Smooth muscle cell (in vitro differentiated cells): ENCODE results near the gene OR12D2. TPM values are rescaled to one million over a fixed set of nuclear protein-coding genes. Genes with fewer than 3 reads are reported as not detected.

Experiments
- DNase-seq: peaks from one replicate; lab custom pipeline; 2025; ENCODE audit not compliant: unreplicated experiment; lab: John Stamatoyannopoulos, UW
- H2AFZ ChIP-seq: fragments of 200-600 bp; sonication (generic); 2 replicates; pipeline ENCODE4 v1.6.0; 2016; ENCODE audit warnings: antibody characterized with exemption, low read depth, mild to moderate bottlenecking
- H3F3A ChIP-seq: fragments of 200-600 bp; sonication (generic); 2 replicates; pipeline ENCODE4 v1.6.0; 2017; ENCODE audit warnings: antibody characterized with exemption, low read depth
- H3K27ac ChIP-seq: fragments of 200-600 bp; sonication (generic); 2 replicates; pipeline ENCODE4 v1.5.1; 2016; ENCODE audit warnings: low read depth, mild to moderate bottlenecking
- H3K27me3 ChIP-seq: fragments of 200-600 bp; sonication (generic); 2 replicates; pipeline ENCODE4 v1.6.1; 2016; ENCODE audit warnings: low read depth, mild to moderate bottlenecking
- H3K36me3 ChIP-seq: fragments of 200-600 bp; sonication (generic); 2 replicates; pipeline ENCODE4 v1.5.1; 2016; ENCODE audit warnings: low read depth
- H3K4me1 ChIP-seq: fragments of 200-600 bp; sonication (generic); 2 replicates; pipeline ENCODE4 v1.5.1; 2016; ENCODE audit warnings: low read depth
- H3K4me2 ChIP-seq: fragments of 200-600 bp; sonication (generic); 2 replicates; pipeline ENCODE4 v1.6.0; 2016; ENCODE audit warnings: mild to moderate bottlenecking
- H3K4me3 ChIP-seq: fragments of 200-600 bp; sonication (generic); 2 replicates; pipeline ENCODE4 v1.5.1; 2016; ENCODE audit warnings: mild to moderate bottlenecking
- H3K79me2 ChIP-seq: fragments of 200-600 bp; sonication (generic); 2 replicates; pipeline ENCODE4 v1.6.0; 2016; ENCODE audit warnings: low read depth, mild to moderate bottlenecking
- H3K9ac ChIP-seq: fragments of 200-600 bp; sonication (generic); 2 replicates; pipeline ENCODE4 v1.6.0; 2016; ENCODE audit warnings: low read depth
- H3K9me3 ChIP-seq: fragments of 200-600 bp; sonication (generic); replicated peaks from 2 replicates; pipeline ENCODE4 v1.5.1; 2016; ENCODE audit warnings: low read depth
- H4K20me1 ChIP-seq: fragments of 200-600 bp; sonication (generic); 2 replicates; pipeline ENCODE4 v1.6.0; 2016; ENCODE audit warnings: low read depth
- CTCF ChIP-seq: fragments of 200-600 bp; sonication (generic); IDR thresholded peaks from 2 replicates; pipeline ENCODE4 v1.5.1; 2017; ENCODE audit warnings: borderline replicate concordance, mild to moderate bottlenecking, antibody characterized with exemption; ENCODE audit not compliant: insufficient read depth, poor library complexity, severe bottlenecking
- WGBS: methylation state at CpG from one replicate; pipeline ENCODE4 v1.1.7; 2016; ENCODE audit warnings: low lambda C conversion rate; 5-methylcytosine and 5-hydroxymethylcytosine counted together
- polyA plus RNA-seq: library from polyadenylated mRNA; unstranded; fragments of >200 nt; fragmentation: Nextera tagmentation; extraction: Ambion mirVana; gene quantifications from 2 replicates; pipeline ENCODE4 v1.2.1, GENCODE V29; 2016
- total RNA-seq: library from RNA; depleted of rRNA; stranded (reverse); fragments of >200 nt; gene quantifications from 2 replicates; pipeline ENCODE4 v1.2.3, GENCODE V29; 2014

The OR12D2 gene
- total and polyA plus RNA-seq, 2 experiments from 2014 or later: not detected

- H3K4me2 ChIP-seq: no peak overlapping the region
- no peaks in the 10 kb centered on the region for H3K27me3 ChIP-seq
- no peak for DNase-seq
- no peaks in the 10 kb centered on the region for H3K36me3 ChIP-seq
- no peak overlapping the region for H3K9ac ChIP-seq
- WGBS: 80% methylated on average over 2 of the region's 2 CpGs
- no peak overlapping the region for H3K4me3 ChIP-seq
- H3K9me3 ChIP-seq: no peaks in the 10 kb centered on the region
- no peak overlapping the region for H2AFZ ChIP-seq
- H3K4me1 ChIP-seq: no peaks in the 10 kb centered on the region
- H3F3A ChIP-seq: no peaks in the 10 kb centered on the region
- no peaks in the 10 kb centered on the region for H4K20me1 ChIP-seq
- H3K79me2 ChIP-seq: no peaks in the 10 kb centered on the region
- H3K27ac ChIP-seq: no peak overlapping the region
- no peak for TF ChIP-seq CTCF
Observed at GRCh38 chr6:29399525-29399924, 4.1 kb downstream of the OR12D2 start.

- Histone ChIP-seq H4K20me1 (no peaks in the 10 kb centered on the region), H3K4me2 (no peak overlapping the region), H3K36me3 (no peaks in the 10 kb centered on the region), H3K4me1 (no peaks in the 10 kb centered on the region), H3K4me3 (no peak overlapping the region), H2AFZ (no peak overlapping the region), H3F3A (no peaks in the 10 kb centered on the region), H3K27ac (no peak overlapping the region), H3K27me3 (no peaks in the 10 kb centered on the region), H3K79me2 (no peaks in the 10 kb centered on the region), H3K9me3 (no peaks in the 10 kb centered on the region), H3K9ac (no peak overlapping the region)
- no peak for TF ChIP-seq CTCF
- WGBS: 50% methylated on average over 1 of the region's 1 CpG
- DNase-seq: no peak
Observed at GRCh38 chr6:29403801-29404200, 8.4 kb downstream of the OR12D2 start.

GRCh38 chr6:29414588-29414987 lies 19.2 kb downstream of the OR12D2 start, which contains the start of gene OR12D1:
OR12D1 (plus strand) TSS chr6:29414928.
- Histone ChIP-seq H3K9ac (no peak within 1 kb of the TSS), H3K4me1 (no peaks in the 10 kb centered on the region), H3K27me3 (no peaks in the 10 kb centered on the region), H4K20me1 (no peaks in the 10 kb centered on the region), H3K9me3 (no peaks in the 10 kb centered on the region), H3K4me3 (no peak within 1 kb of the TSS), H3K79me2 (no peaks in the 10 kb centered on the region), H2AFZ (no peak within 1 kb of the TSS), H3K27ac (no peak within 1 kb of the TSS), H3F3A (no peaks in the 10 kb centered on the region), H3K4me2 (no peak within 1 kb of the TSS), H3K36me3 (no peaks in the 10 kb centered on the region)
- no peak for TF ChIP-seq CTCF
- no peak for DNase-seq

- H3K27ac ChIP-seq: peak overlapping the region; percentile 43
- H3K79me2 ChIP-seq: no peaks in the 10 kb centered on the region
- no peaks in the 10 kb centered on the region for H3K27me3 ChIP-seq
- TF ChIP-seq CTCF: no peak
- WGBS: 53% methylated on average over 3 of the region's 3 CpGs
- H3K4me3 ChIP-seq: no peak overlapping the region
- no peak overlapping the region for H3K4me2 ChIP-seq
- no peaks in the 10 kb centered on the region for H3K9me3 ChIP-seq
- no peaks in the 10 kb centered on the region for H3F3A ChIP-seq
- DNase-seq: no peak
- no peak overlapping the region for H3K9ac ChIP-seq
- no peaks in the 10 kb centered on the region for H3K4me1 ChIP-seq
- no peaks in the 10 kb centered on the region for H3K36me3 ChIP-seq
- no peaks in the 10 kb centered on the region for H4K20me1 ChIP-seq
- H2AFZ ChIP-seq: peak overlapping the region; percentile 12
Observed at GRCh38 chr6:29419516-29419915, 24.1 kb downstream of the OR12D2 start.
